ENCODE data around the gene ACTR5. TPM values are rescaled to one million over a fixed set of nuclear protein-coding genes. Genes with fewer than 3 reads are reported as not detected.
A peak's percentile ranks its signal among the peaks of the same experiment; 100 is the strongest.

Gene ACTR5
- total RNA-seq, 2 donors from 2014 or later = 8.0 to 8.1 TPM

- no peaks in the 10 kb centered on the region for H3K27me3 ChIP-seq (replicated peaks; ENCODE audit: insufficient read depth)
- no peak for TF ChIP-seq CTCF (IDR thresholded peaks at IDR 0.05)
- peaks cover 22% of the 10 kb centered on the region for H3K36me3 ChIP-seq
- peak overlapping the region; percentile 74 to 81 for H3K27ac ChIP-seq
- ATAC-seq (ENCODE audit: insufficient number of reproducible peaks, low FRiP score, low read depth) (no peak), DNase-seq (ENCODE audit: low spot score) (no peak)
- H3K4me3 ChIP-seq = no peak overlapping the region
- peaks cover 23 to 42% of the 10 kb centered on the region in 2 donors for H3K4me1 ChIP-seq (ENCODE audit: control insufficient read depth in 1 of 2, low read depth in 2 of 2)
- no peaks in the 10 kb centered on the region for H3K9me3 ChIP-seq
These were observed 16.5 kb downstream of the ACTR5 start for GRCh38 chr20:38764567-38765318.

- H3K27ac ChIP-seq = peak overlapping the region; percentile 74 to 81
- no peak for DNase-seq (ENCODE audit: low spot score)
These were observed 17.8 kb downstream of the ACTR5 start for GRCh38 chr20:38766071-38766470.

GRCh38 chr20:38769376-38770295 is 21.4 kb downstream of the ACTR5 start:
- no peak overlapping the region for H3K4me3 ChIP-seq
- peaks cover 19 to 39% of the 10 kb centered on the region in 2 donors for H3K4me1 ChIP-seq (ENCODE audit: control insufficient read depth in 1 of 2, low read depth in 2 of 2)
- H3K27me3 ChIP-seq (replicated peaks; ENCODE audit: insufficient read depth) = no peaks in the 10 kb centered on the region
- no peak overlapping the region for H3K27ac ChIP-seq
- no peaks in the 10 kb centered on the region for H3K9me3 ChIP-seq
- no peak for TF ChIP-seq CTCF (IDR thresholded peaks at IDR 0.05)
- DNase-seq (ENCODE audit: low spot score) (no peak), ATAC-seq (ENCODE audit: insufficient number of reproducible peaks, low FRiP score, low read depth) (no peak)
- H3K36me3 ChIP-seq = peaks cover 31% of the 10 kb centered on the region

More at GRCh38 chr20:38766071-38766470, 17.8 kb downstream of the ACTR5 start:
- no peak for TF ChIP-seq CTCF (IDR thresholded peaks at IDR 0.05)
- Histone ChIP-seq H3K36me3 (peaks cover 22% of the 10 kb centered on the region), H3K4me3 (peak overlapping the region; percentile 4), H3K4me1 (ENCODE audit: control insufficient read depth in 1 of 2, low read depth in 2 of 2) (peaks cover 23 to 39% of the 10 kb centered on the region in 2 donors), H3K27me3 (replicated peaks; ENCODE audit: insufficient read depth) (no peaks in the 10 kb centered on the region), H3K9me3 (no peaks in the 10 kb centered on the region)
- no peak for ATAC-seq (ENCODE audit: insufficient number of reproducible peaks, low FRiP score, low read depth)

- Histone ChIP-seq H3K9me3 (no peaks in the 10 kb centered on the region), H3K27ac (no peak overlapping the region), H3K4me3 (no peak overlapping the region), H3K4me1 (ENCODE audit: control insufficient read depth in 1 of 2, low read depth in 2 of 2) (peaks cover 9 to 30% of the 10 kb centered on the region in 2 donors), H3K27me3 (replicated peaks; ENCODE audit: insufficient read depth) (no peaks in the 10 kb centered on the region), H3K36me3 (peaks cover 32% of the 10 kb centered on the region)
- no peak for TF ChIP-seq CTCF (IDR thresholded peaks at IDR 0.05)
- DNase-seq (ENCODE audit: low spot score) (no peak), ATAC-seq (ENCODE audit: insufficient number of reproducible peaks, low FRiP score, low read depth) (no peak)
These were observed 22.3 kb downstream of the ACTR5 start for GRCh38 chr20:38770546-38770945.

GRCh38 chr20:38770970-38771369 is 22.7 kb downstream of the ACTR5 start:
- Histone ChIP-seq H3K27ac (no peak overlapping the region), H3K36me3 (peaks cover 32% of the 10 kb centered on the region), H3K27me3 (replicated peaks; ENCODE audit: insufficient read depth) (no peaks in the 10 kb centered on the region), H3K9me3 (no peaks in the 10 kb centered on the region), H3K4me1 (ENCODE audit: control insufficient read depth in 1 of 2, low read depth in 2 of 2) (peaks cover 7 to 26% of the 10 kb centered on the region in 2 donors), H3K4me3 (no peak overlapping the region)
- no peak for TF ChIP-seq CTCF (IDR thresholded peaks at IDR 0.05)
- ATAC-seq (ENCODE audit: insufficient number of reproducible peaks, low FRiP score, low read depth) (no peak), DNase-seq (ENCODE audit: low spot score) (no peak)

All from thoracic aorta (tissue), 2 donors.